H9 (cell line): ENCODE measurements around the gene RMC1. TPM values are rescaled to one million over a fixed set of nuclear protein-coding genes. Genes with fewer than 3 reads are reported as not detected.

Experiments
- DNase-seq: peaks from one replicate; pipeline ENCODE4 v3.0.0-alpha.2; 2017
- H2AFZ ChIP-seq: one replicate; pipeline ENCODE4 v1.6.1; 2013; ENCODE audit warnings: mild to moderate bottlenecking, low read length, control low read depth, moderate library complexity
- H2AK5ac ChIP-seq: 2 replicates; pipeline ENCODE4 v1.6.1; 2013; ENCODE audit warnings: low read length, control low read depth, mixed read lengths; ENCODE audit not compliant: insufficient read length
- H2BK120ac ChIP-seq: one replicate; pipeline ENCODE4 v1.6.1; 2013; ENCODE audit warnings: low read depth, mild to moderate bottlenecking, low read length, control low read depth, inconsistent platforms; ENCODE audit not compliant: poor library complexity, severe bottlenecking
- H2BK12ac ChIP-seq: 2 replicates; pipeline ENCODE4 v1.6.1; 2013; ENCODE audit warnings: low read length, control low read depth, mixed read lengths, low read depth; ENCODE audit not compliant: insufficient read length
- H2BK15ac ChIP-seq: 2 replicates; pipeline ENCODE4 v1.6.1; 2013; ENCODE audit warnings: low read depth, low read length, control low read depth
- H2BK20ac ChIP-seq: one replicate; pipeline ENCODE4 v1.6.1; 2013; ENCODE audit warnings: low read depth, mild to moderate bottlenecking, low read length, control low read depth, inconsistent platforms; ENCODE audit not compliant: poor library complexity, severe bottlenecking
- H2BK5ac ChIP-seq: 2 replicates; pipeline ENCODE4 v1.6.1; 2013; ENCODE audit warnings: low read length, control low read depth, mixed read lengths; ENCODE audit not compliant: insufficient read length
- H3K14ac ChIP-seq: 2 replicates; pipeline ENCODE4 v1.6.1; 2013; ENCODE audit warnings: low read length, control low read depth; ENCODE audit not compliant: insufficient read depth
- H3K18ac ChIP-seq: 2 replicates; pipeline ENCODE4 v1.6.1; 2013; ENCODE audit warnings: low read depth, mild to moderate bottlenecking, mixed read lengths, low read length, control low read depth; ENCODE audit not compliant: insufficient read length
- H3K23ac ChIP-seq: 2 replicates; pipeline ENCODE4 v1.6.1; 2013; ENCODE audit warnings: low read length, control low read depth, mixed read lengths, low read depth; ENCODE audit not compliant: insufficient read length
- H3K23me2 ChIP-seq: 2 replicates; pipeline ENCODE4 v1.6.1; 2013; ENCODE audit warnings: low read depth, mild to moderate bottlenecking, mixed read lengths, low read length, control low read depth; ENCODE audit not compliant: insufficient read length, poor library complexity, severe bottlenecking
- H3K27ac ChIP-seq: 2 replicates; pipeline ENCODE4 v1.5.1; 2013; ENCODE audit warnings: low read length, control low read depth, mixed read lengths, low read depth; ENCODE audit not compliant: insufficient read length
- H3K27me3 ChIP-seq: 2 replicates; pipeline ENCODE4 v1.6.1; 2013; ENCODE audit warnings: low read length, control low read depth, inconsistent platforms; ENCODE audit not compliant: insufficient read depth
- H3K4ac ChIP-seq: 2 replicates; pipeline ENCODE4 v1.6.1; 2013; ENCODE audit warnings: low read depth, mild to moderate bottlenecking, control low read depth, inconsistent platforms, low read length, moderate library complexity
- H3K4me1 ChIP-seq: 2 replicates; pipeline ENCODE4 v1.6.1; 2013; ENCODE audit warnings: low read length, control low read depth, inconsistent platforms; ENCODE audit not compliant: insufficient read depth
- H3K4me2 ChIP-seq: 2 replicates; pipeline ENCODE4 v1.6.1; 2013; ENCODE audit warnings: low read length, control low read depth, mixed read lengths; ENCODE audit not compliant: insufficient read length, insufficient read depth
- H3K56ac ChIP-seq: 2 replicates; pipeline ENCODE4 v1.6.1; 2013; ENCODE audit warnings: low read depth, mild to moderate bottlenecking, mixed read lengths, low read length, control low read depth; ENCODE audit not compliant: insufficient read length
- H3K79me1 ChIP-seq: 2 replicates; pipeline ENCODE4 v1.6.1; 2013; ENCODE audit warnings: low read depth, mild to moderate bottlenecking, moderate library complexity, low read length, control low read depth, inconsistent platforms; ENCODE audit not compliant: insufficient read depth, poor library complexity, severe bottlenecking
- H3K79me2 ChIP-seq: 2 replicates; pipeline ENCODE4 v1.6.1; 2013; ENCODE audit warnings: low read length, control low read depth, inconsistent platforms; ENCODE audit not compliant: insufficient read depth
- H3K9ac ChIP-seq: 2 replicates; pipeline ENCODE4 v1.6.1; 2013; ENCODE audit warnings: low read length, control low read depth, mixed read lengths; ENCODE audit not compliant: insufficient read length; ENCODE audit errors: extremely low read depth
- H3K9me3 ChIP-seq: one replicate; pipeline ENCODE4 v1.6.1; 2013; ENCODE audit warnings: low read depth, low read length, inconsistent platforms; ENCODE audit not compliant: control insufficient read depth
- H3T11ph ChIP-seq: one replicate; pipeline ENCODE4 v1.6.1; 2013; ENCODE audit warnings: mild to moderate bottlenecking, low read length, control low read depth, inconsistent platforms
- H4K20me1 ChIP-seq: one replicate; pipeline ENCODE4 v1.6.1; 2013; ENCODE audit not compliant: control insufficient read depth, insufficient read length, insufficient read depth
- H4K5ac ChIP-seq: 2 replicates; pipeline ENCODE4 v1.6.1; 2013; ENCODE audit warnings: low read depth, mild to moderate bottlenecking, mixed read lengths, low read length, control low read depth; ENCODE audit not compliant: insufficient read length
- H4K8ac ChIP-seq: replicated peaks from 2 replicates; pipeline ENCODE4 v1.6.1; 2013; ENCODE audit warnings: low read length, control low read depth, mixed read lengths, low read depth; ENCODE audit not compliant: insufficient read length
- H4K91ac ChIP-seq: 2 replicates; pipeline ENCODE4 v1.6.1; 2013; ENCODE audit warnings: low read depth, mild to moderate bottlenecking, moderate library complexity, mixed read lengths, low read length, control low read depth; ENCODE audit not compliant: insufficient read length
- H3K27ac Mint-ChIP-seq, 3 experiments: 2 replicates in 2 of 3; 3 replicates in 1 of 3; pipeline ENCODE4 v1.8.0; 2020 to 2021; ENCODE audit warnings: mixed read lengths in 3 of 3, mild to moderate bottlenecking in 1 of 3, moderate library complexity in 1 of 3
- H3K27me3 Mint-ChIP-seq: 2 replicates; pipeline ENCODE4 v1.8.0; 2021; ENCODE audit warnings: low read depth, mild to moderate bottlenecking, moderate library complexity, mixed read lengths
- H3K36me3 Mint-ChIP-seq, 3 experiments: 2 replicates in 2 of 3; 3 replicates in 1 of 3; pipeline ENCODE4 v1.8.0; 2020 to 2021; ENCODE audit warnings: low read depth in 3 of 3, mixed read lengths in 3 of 3; ENCODE audit not compliant: insufficient read depth in 1 of 3
- H3K4me1 Mint-ChIP-seq, 2 experiments: 2 replicates each; pipeline ENCODE4 v1.8.0; 2020; ENCODE audit warnings: mixed read lengths in 2 of 2
- H3K4me3 Mint-ChIP-seq, 2 experiments: 2 replicates in 1 of 2; 3 replicates in 1 of 2; pipeline ENCODE4 v1.8.0; 2020 to 2021; ENCODE audit warnings: mild to moderate bottlenecking in 2 of 2, mixed read lengths in 2 of 2, moderate library complexity in 1 of 2
- H3K9me3 Mint-ChIP-seq, 2 experiments: 2 replicates in 1 of 2; 3 replicates in 1 of 2; pipeline ENCODE4 v1.8.0; 2020; ENCODE audit warnings: mild to moderate bottlenecking in 2 of 2, mixed read lengths in 2 of 2, moderate library complexity in 1 of 2
- WGBS: extraction: QIAGEN DNeasy Blood & Tissue Kit; methylation state at CpG from one replicate; pipeline ENCODE4 v1.1.7; 2013; ENCODE audit warnings: missing lambda C conversion rate, low lambda C conversion rate, mixed read lengths; ENCODE audit not compliant: insufficient read length; ENCODE audit errors: extremely low coverage; 5-methylcytosine and 5-hydroxymethylcytosine counted together
- total RNA-seq: library from RNA; stranded (reverse); gene quantifications from 2 replicates; pipeline ENCODE4 v1.2.1, GENCODE V29; 2021
- TF ChIP-seq, protein P1 (sequence below): fragments of 200-600 bp; sonication (generic); conservative IDR thresholded peaks from 3 replicates; pipeline ENCODE4 v1.8.0; 2021; ENCODE audit warnings: antibody characterized with exemption, mild to moderate bottlenecking

RMC1 gene
- total RNA-seq, 1 experiment from 2014 or later = 21.3 TPM

DNA sequence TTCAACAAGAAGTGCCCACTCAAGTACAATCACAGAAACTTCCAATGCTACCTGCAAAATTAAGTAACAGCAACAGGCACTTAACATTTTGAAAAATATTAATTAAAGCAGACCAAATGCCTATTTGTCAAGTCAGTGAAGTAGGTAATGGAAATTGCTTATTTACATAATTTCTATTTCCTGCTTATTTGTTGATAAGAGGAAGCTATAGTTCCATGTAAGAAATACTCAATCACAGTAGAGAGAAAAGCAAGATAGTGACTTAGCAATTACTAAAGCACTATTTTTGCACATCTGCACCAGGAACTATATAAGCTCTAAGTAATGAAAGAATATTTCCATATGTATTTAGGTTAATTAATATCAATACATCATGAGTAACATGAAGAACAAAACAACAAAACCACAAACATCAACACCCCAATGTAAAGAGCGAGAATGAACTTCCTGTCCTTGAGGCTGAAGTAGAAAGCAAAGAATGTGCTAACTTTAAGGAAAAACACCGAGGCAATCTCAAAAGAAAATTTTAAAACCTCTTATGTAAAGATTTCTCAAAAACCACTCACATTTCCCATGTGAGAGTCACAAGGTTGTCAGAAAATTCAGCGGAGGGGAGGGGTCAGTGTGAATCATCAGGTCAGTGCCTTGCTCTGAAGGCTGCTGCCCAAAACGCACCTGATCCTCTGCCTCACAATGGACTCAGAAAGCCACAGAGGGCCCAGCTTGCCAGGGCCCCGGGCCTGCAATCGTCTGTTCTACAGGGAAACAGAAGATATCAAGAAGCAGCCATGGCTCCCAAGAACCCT is 70.5 kb downstream of the RMC1 start:
- Histone ChIP-seq H3K79me2 (peaks cover 2% of the 10 kb centered on the region; the same call in 1 of the 2 replicates), H2BK5ac (no peak overlapping the region), H4K20me1 (no peaks in the 10 kb centered on the region), H3K14ac (no peak overlapping the region), H3K23me2 (no peaks in the 10 kb centered on the region), H4K8ac (no peak overlapping the region), H4K91ac (no peak overlapping the region), H3K18ac (no peak overlapping the region), H3K56ac (no peak overlapping the region), H3K4me1 (peaks cover 2% of the 10 kb centered on the region; the same call in 1 of the 2 replicates), H3T11ph (no peak overlapping the region), H3K27me3 (no peaks in the 10 kb centered on the region), H3K4me2 (no peak overlapping the region), H2BK120ac (no peak overlapping the region), H2AFZ (no peak overlapping the region), H2BK20ac (no peak overlapping the region), H3K4ac (no peak overlapping the region), H3K9me3 (no peaks in the 10 kb centered on the region), H4K5ac (no peak overlapping the region), H2BK15ac (no peak overlapping the region), H3K27ac (no peak overlapping the region), H2AK5ac (no peak overlapping the region), H3K23ac (no peak overlapping the region), H3K9ac (no peak overlapping the region), H2BK12ac (no peak overlapping the region), H3K79me1 (peaks cover 2% of the 10 kb centered on the region)
- no CpG with 5 or more reads among the region's 6 CpGs for WGBS
- DNase-seq = no peak
- Mint-ChIP-seq H3K4me1 (peaks cover 10 to 16% of the 10 kb centered on the region in 2 experiments; a peak in 3 of 4 replicates), H3K27ac (peak overlapping the region in 1 of 3 experiments; percentile 76; a peak in 1 of 7 replicates), H3K36me3 (peaks cover 15 to 36% (median 31%) of the 10 kb centered on the region in 3 experiments), H3K4me3 (no peak overlapping the region), H3K9me3 (peaks cover 0 to 2% of the 10 kb centered on the region in 2 experiments; a peak in 2 of 5 replicates), H3K27me3 (no peaks in the 10 kb centered on the region)
- TF ChIP-seq, protein P1, sequence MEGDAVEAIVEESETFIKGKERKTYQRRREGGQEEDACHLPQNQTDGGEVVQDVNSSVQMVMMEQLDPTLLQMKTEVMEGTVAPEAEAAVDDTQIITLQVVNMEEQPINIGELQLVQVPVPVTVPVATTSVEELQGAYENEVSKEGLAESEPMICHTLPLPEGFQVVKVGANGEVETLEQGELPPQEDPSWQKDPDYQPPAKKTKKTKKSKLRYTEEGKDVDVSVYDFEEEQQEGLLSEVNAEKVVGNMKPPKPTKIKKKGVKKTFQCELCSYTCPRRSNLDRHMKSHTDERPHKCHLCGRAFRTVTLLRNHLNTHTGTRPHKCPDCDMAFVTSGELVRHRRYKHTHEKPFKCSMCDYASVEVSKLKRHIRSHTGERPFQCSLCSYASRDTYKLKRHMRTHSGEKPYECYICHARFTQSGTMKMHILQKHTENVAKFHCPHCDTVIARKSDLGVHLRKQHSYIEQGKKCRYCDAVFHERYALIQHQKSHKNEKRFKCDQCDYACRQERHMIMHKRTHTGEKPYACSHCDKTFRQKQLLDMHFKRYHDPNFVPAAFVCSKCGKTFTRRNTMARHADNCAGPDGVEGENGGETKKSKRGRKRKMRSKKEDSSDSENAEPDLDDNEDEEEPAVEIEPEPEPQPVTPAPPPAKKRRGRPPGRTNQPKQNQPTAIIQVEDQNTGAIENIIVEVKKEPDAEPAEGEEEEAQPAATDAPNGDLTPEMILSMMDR = no peak
